Stimulated activated naive CD8-positive, alpha-beta T cell treated with anti-CD3 and anti-CD28 coated beads, Interleukin-15, Interleukin-2, amounts not matched to agents 100 ng/mL and 50 ng/mL, for 24 hours (primary cell): Measurements from ENCODE around the gene PLOD1.
A peak's percentile ranks its signal among the peaks of the same experiment; 100 is the strongest.
"Not testable (repeated sequence)": the region's sequence is repeated elsewhere in the genome, so short reads cannot be mapped to it uniquely, and the experiment has no call there.

Experiments
- H3K27ac Mint-ChIP-seq: one replicate; pipeline ENCODE4 v1.8.0; 2021; ENCODE audit warnings: mild to moderate bottlenecking, mixed read lengths
- H3K27me3 Mint-ChIP-seq: one replicate; pipeline ENCODE4 v1.8.0; 2021; ENCODE audit warnings: mixed read lengths
- H3K36me3 Mint-ChIP-seq: one replicate; pipeline ENCODE4 v1.8.0; 2021; ENCODE audit warnings: low read depth, mixed read lengths
- H3K4me1 Mint-ChIP-seq: one replicate; pipeline ENCODE4 v1.8.0; 2021; ENCODE audit warnings: low read depth, mixed read lengths
- H3K4me3 Mint-ChIP-seq: one replicate; pipeline ENCODE4 v1.8.0; 2021; ENCODE audit warnings: mild to moderate bottlenecking, mixed read lengths
- H3K9me3 Mint-ChIP-seq: one replicate; pipeline ENCODE4 v1.8.0; 2021; ENCODE audit warnings: mixed read lengths

Gene PLOD1

GRCh38 chr1:11904978-11905377 lies 29.5 kb upstream of the PLOD1 start:
- Mint-ChIP-seq H3K4me3 (no peak overlapping the region), H3K36me3 (peaks cover 5% of the 10 kb centered on the region), H3K27me3 (peaks cover 19% of the 10 kb centered on the region), H3K9me3 (no peaks in the 10 kb centered on the region), H3K27ac (no peak overlapping the region), H3K4me1 (peaks cover 41% of the 10 kb centered on the region)

DNA sequence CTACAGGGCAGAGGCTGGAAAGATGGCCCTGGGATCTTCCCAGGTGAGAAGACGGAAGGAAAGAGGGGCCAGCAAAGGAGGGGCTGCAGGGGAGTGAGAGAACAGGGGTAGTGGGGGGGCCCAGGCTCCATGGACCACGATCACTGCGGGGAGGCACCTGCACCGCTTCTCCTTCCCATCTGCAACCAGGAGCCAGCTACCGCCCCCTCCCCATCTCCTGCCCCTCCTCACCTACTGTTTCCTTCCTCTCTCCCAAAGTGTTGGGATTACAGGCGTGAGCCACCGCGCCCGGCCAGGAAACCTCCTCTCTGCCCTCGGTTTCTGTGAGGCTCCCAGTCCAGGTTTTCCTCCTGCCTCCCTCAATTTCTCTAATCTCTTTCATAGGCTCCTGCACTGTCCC lies 27.6 kb upstream of the PLOD1 start:
- Mint-ChIP-seq H3K9me3 (no peaks in the 10 kb centered on the region), H3K27me3 (peaks cover 11% of the 10 kb centered on the region), H3K36me3 (peaks cover 5% of the 10 kb centered on the region), H3K4me1 (peaks cover 42% of the 10 kb centered on the region), H3K27ac (no peak overlapping the region), H3K4me3 (peak overlapping the region; percentile 8)

GRCh38 chr1:11907275-11908094 lies 27.0 kb upstream of the PLOD1 start:
- Mint-ChIP-seq H3K4me1 (peaks cover 42% of the 10 kb centered on the region), H3K9me3 (no peaks in the 10 kb centered on the region), H3K4me3 (peak overlapping the region; percentile 84), H3K27me3 (peaks cover 6% of the 10 kb centered on the region), H3K27ac (peak overlapping the region; percentile 100), H3K36me3 (peaks cover 5% of the 10 kb centered on the region)

- peaks cover 5% of the 10 kb centered on the region for H3K36me3 Mint-ChIP-seq
- H3K27me3 Mint-ChIP-seq = peaks cover 6% of the 10 kb centered on the region
- peak overlapping the region; percentile 100 for H3K27ac Mint-ChIP-seq
- no peaks in the 10 kb centered on the region for H3K9me3 Mint-ChIP-seq
- H3K4me3 Mint-ChIP-seq = peak overlapping the region; percentile 84
- peaks cover 42% of the 10 kb centered on the region for H3K4me1 Mint-ChIP-seq
These were observed 26.3 kb upstream of the PLOD1 start for GRCh38 chr1:11908095-11908675.

DNA sequence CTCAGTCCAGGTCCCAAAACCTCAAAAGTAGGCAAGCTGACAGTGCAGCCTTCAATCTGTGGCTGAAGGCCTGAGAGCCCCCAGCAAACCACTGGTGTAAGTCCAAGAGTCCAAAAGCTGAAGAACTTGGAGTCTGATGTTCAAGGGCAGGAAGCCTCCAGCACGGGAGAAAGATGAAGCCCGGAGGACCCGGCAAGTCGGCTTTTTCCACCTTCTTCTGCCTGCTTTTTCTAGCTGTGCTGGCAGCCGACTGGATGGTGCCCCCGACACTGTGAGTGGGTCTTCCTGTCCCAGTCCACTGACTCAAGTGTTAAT lies 23.6 kb upstream of the PLOD1 start:
- H3K36me3 Mint-ChIP-seq, H3K4me3 Mint-ChIP-seq, H3K27me3 Mint-ChIP-seq, H3K9me3 Mint-ChIP-seq: not testable (repeated sequence)
- H3K4me1 Mint-ChIP-seq = peaks cover 31% of the 10 kb centered on the region
- H3K27ac Mint-ChIP-seq = peak overlapping the region; percentile 52

DNA sequence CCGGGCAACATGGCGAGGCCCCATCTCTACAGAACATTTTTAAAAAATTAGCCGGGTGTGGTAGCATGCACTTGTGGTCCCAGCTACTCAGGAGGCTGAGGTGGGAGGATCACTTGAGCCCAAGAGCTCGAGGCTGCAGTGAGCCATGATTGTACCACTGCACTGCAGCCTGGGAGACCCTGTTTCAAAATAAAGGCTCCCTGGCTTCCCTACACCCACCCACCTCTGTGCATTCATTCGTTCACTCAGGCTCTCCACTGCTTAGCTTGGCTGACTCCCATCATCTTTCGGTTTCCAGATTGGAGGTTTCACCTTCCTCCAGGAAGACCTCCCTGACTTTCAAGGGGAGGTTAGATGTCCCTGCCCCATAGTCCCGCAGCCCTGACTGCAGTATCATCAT lies 22.5 kb upstream of the PLOD1 start:
- no peaks in the 10 kb centered on the region for H3K9me3 Mint-ChIP-seq
- H3K36me3 Mint-ChIP-seq = peaks cover 5% of the 10 kb centered on the region
- H3K4me3 Mint-ChIP-seq = no peak overlapping the region
- peaks cover 6% of the 10 kb centered on the region for H3K27me3 Mint-ChIP-seq
- peaks cover 26% of the 10 kb centered on the region for H3K4me1 Mint-ChIP-seq
- no peak overlapping the region for H3K27ac Mint-ChIP-seq

GRCh38 chr1:11912482-11913216 lies 21.9 kb upstream of the PLOD1 start:
- not testable (repeated sequence) for H3K27ac Mint-ChIP-seq, H3K9me3 Mint-ChIP-seq, H3K27me3 Mint-ChIP-seq, H3K4me3 Mint-ChIP-seq, H3K36me3 Mint-ChIP-seq
- peaks cover 20% of the 10 kb centered on the region for H3K4me1 Mint-ChIP-seq

DNA sequence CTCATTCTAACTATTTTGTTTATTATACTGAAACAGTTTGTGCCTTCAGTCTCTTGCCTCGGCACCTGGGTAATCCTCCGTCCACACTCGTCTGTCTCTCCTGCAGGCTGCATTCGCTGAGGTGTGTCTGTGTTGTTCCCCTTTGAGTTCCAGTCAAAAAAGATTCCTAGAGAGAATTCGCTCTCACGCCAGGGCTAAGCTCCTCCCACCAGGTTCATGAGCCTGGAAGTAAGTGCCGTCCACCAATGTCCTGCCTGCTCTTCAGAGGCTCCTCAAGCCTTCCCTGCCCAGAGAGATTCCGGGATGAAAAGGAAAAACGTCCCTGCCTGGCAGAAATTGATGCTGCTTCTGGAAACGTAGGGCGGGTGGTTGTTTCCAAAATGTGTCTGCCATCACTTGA lies 21.2 kb upstream of the PLOD1 start:
- Mint-ChIP-seq H3K27me3 (no peaks in the 10 kb centered on the region), H3K9me3 (no peaks in the 10 kb centered on the region), H3K4me1 (peaks cover 16% of the 10 kb centered on the region), H3K36me3 (no peaks in the 10 kb centered on the region), H3K27ac (no peak overlapping the region), H3K4me3 (no peak overlapping the region)

DNA sequence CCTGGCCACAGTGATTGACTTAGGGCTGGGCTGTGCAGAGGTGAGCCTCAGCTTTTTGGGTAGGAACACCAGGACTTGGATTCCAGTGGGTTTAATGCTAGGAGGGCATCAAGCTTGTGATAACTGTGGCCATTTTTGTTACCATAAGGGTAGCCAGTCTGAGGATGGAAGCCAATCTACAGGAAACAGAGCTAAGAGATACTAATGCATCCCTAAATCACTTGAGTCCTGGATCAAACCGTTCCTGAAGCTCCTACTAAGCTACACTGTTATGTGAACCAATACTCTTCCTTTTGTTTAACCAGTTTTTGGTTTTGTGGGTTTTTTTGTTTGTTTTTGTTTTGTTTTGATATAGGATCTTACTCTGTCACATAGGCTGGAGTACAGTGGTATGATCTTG lies 20.5 kb upstream of the PLOD1 start:
- peaks cover 7% of the 10 kb centered on the region for H3K36me3 Mint-ChIP-seq
- no peaks in the 10 kb centered on the region for H3K27me3 Mint-ChIP-seq
- peaks cover 10% of the 10 kb centered on the region for H3K4me1 Mint-ChIP-seq
- no peaks in the 10 kb centered on the region for H3K9me3 Mint-ChIP-seq
- H3K4me3 Mint-ChIP-seq = no peak overlapping the region
- no peak overlapping the region for H3K27ac Mint-ChIP-seq

DNA sequence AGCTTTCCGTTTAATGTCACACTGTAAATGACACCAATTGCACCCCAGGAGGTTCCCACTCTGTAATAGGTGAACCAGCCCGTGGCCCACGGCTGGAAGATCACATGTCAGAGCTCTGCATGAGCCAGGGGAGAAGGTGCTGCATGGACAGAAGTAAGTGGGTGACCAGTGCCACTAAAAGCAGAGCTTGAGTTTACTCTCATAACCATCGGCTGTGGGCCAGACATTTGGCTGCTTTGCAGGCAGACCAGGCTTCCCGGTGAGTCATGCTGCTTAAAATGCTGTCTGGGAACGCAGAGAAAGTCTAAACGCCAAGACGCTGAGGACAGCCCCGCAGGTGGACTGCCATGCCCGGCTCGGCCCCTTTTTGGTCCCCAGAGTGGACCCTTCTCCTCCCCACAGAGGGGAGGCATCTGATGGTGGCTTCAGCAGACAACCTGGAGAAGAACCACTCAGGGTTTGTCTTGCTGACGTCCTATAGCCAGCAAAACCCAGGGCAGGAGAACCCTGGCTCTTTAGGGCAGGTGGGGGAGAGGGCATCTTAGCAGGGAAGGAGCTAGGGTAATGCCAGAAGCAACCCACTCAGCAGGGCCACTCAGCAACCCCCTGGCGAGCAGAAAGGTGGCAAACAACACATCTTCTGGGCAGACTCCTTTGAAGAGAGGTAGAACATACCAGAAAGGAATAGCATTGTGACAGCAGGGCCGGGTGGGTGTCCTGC lies 15.6 kb upstream of the PLOD1 start:
- H3K4me3 Mint-ChIP-seq = no peak overlapping the region
- no peaks in the 10 kb centered on the region for H3K9me3 Mint-ChIP-seq
- peaks cover 42% of the 10 kb centered on the region for H3K36me3 Mint-ChIP-seq
- H3K27ac Mint-ChIP-seq = no peak overlapping the region
- no peaks in the 10 kb centered on the region for H3K27me3 Mint-ChIP-seq
- H3K4me1 Mint-ChIP-seq = peaks cover 18% of the 10 kb centered on the region

DNA sequence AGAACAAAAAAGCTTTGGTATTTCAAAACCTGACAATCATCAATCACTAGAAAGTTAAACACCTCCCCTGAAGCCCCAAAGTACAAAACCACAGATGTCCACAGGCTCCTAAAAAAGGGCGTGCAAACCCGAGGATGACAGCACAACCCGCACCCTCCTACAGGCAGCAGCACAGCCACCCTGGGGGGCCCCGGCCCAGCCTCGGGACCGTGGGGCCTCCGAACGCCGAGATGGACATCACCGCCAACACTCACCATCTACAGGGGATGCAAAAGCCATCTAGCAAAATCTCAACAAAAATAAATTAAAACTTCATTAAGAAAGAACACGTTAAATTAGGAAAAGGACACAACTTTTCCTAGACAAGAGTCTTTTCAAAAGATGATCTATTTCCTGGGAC lies 14.9 kb upstream of the PLOD1 start:
- H3K4me1 Mint-ChIP-seq = peaks cover 24% of the 10 kb centered on the region
- H3K4me3 Mint-ChIP-seq = no peak overlapping the region
- H3K27me3 Mint-ChIP-seq = no peaks in the 10 kb centered on the region
- peak overlapping the region; percentile 55 for H3K27ac Mint-ChIP-seq
- H3K36me3 Mint-ChIP-seq = peaks cover 47% of the 10 kb centered on the region
- H3K9me3 Mint-ChIP-seq = no peaks in the 10 kb centered on the region

DNA sequence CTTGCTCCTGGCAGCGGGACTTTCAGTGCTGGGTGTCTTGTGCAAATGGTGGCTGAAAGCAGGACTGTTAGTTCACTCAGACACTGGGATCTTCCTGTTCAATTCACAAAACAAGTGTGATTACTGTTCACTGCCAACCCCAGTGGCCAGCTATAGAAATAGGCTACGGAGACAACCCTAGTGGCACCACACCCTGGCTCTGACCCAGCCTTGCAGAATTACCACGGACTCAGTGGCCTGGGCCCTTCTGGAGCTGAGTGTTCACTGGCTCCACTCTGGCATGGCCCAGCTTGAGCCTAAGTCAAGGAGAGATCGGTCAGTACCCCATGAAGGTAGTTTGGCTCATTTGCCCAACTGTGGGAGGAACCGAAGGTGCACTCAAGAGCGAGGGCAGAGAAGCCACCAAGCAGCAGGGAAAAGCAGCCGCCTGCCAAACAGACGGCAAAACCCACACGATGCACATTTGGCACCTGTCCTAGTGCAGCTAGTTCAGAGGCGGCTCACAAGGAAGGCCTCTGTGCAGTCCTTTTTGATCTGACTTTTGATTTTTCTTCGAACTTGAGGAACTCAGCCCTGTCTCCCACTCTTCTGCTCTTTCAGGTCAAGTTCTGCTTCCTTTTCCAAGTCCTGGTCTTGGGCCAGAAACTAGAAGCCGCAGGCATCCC lies 14.1 kb upstream of the PLOD1 start:
- peak overlapping the region; percentile 45 for H3K27ac Mint-ChIP-seq
- H3K4me1 Mint-ChIP-seq = peaks cover 30% of the 10 kb centered on the region
- H3K9me3 Mint-ChIP-seq = no peaks in the 10 kb centered on the region
- no peak overlapping the region for H3K4me3 Mint-ChIP-seq
- H3K27me3 Mint-ChIP-seq = no peaks in the 10 kb centered on the region
- H3K36me3 Mint-ChIP-seq = peaks cover 50% of the 10 kb centered on the region

DNA sequence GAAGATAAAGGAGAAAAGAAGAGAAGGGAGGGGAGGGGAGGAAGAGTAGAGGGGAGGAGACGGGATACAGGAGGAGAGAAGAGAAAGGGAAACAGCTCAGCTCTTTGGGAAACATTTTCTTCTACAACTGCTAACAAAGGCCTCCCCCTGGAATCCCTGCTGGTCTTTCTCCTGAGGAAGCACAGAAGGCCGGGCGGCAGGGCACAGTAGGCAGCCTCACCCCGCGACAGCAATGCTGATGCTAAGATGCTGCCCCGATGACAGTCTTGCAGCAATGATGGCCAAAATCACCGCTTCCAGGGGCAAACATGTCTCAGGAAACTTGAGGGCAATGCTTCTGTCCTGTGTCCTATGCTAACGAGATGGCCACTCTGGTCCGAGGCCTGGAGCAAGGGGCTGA lies 13.5 kb upstream of the PLOD1 start:
- H3K27ac Mint-ChIP-seq = peak overlapping the region; percentile 45
- no peaks in the 10 kb centered on the region for H3K9me3 Mint-ChIP-seq
- H3K27me3 Mint-ChIP-seq = no peaks in the 10 kb centered on the region
- no peak overlapping the region for H3K4me3 Mint-ChIP-seq
- peaks cover 50% of the 10 kb centered on the region for H3K36me3 Mint-ChIP-seq
- H3K4me1 Mint-ChIP-seq = peaks cover 30% of the 10 kb centered on the region

GRCh38 chr1:11923069-11923826 lies 11.3 kb upstream of the PLOD1 start:
- H3K27ac Mint-ChIP-seq = peak overlapping the region; percentile 7
- H3K27me3 Mint-ChIP-seq = no peaks in the 10 kb centered on the region
- H3K9me3 Mint-ChIP-seq = no peaks in the 10 kb centered on the region
- H3K4me1 Mint-ChIP-seq = peaks cover 34% of the 10 kb centered on the region
- H3K4me3 Mint-ChIP-seq = peak overlapping the region; percentile 91
- H3K36me3 Mint-ChIP-seq = peaks cover 50% of the 10 kb centered on the region
